SW480 (cell line): ENCODE measurements around the gene CYSTM1.

Experiments
- DNase-seq: peaks from one replicate; pipeline ENCODE4 v3.0.0-alpha.2; 2016; ENCODE audit warnings: low spot score

The CYSTM1 gene

DNA sequence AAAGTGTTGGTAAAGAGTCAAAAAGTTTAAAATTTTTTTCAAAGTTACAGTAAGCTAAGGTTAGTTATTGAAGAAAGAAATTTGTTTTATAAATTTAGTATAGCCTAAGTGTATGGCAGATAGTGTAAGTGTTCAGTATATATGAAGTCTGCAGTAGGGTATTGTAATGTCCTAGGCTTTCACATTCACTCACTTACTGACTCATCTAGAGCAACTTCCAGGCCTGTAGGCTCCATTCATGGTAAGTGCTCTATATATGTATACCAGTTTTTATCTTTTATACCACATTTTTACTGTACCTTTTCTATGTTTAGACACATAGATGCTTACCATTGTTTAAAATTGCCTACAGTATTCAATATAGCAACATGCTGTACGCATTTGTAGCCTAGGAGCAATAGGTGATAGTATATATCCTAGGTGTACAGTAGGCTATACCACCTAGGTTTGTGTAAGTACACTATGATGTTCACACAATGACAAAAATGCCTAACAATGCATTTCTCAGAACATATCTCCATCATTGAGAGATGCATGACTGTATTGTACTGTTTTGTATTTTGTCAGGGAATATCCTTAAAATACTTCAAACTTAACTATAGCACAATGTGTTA, 38.5 kb downstream of the CYSTM1 start:
- no peak for DNase-seq

GRCh38 chr5:140214831-140215230, 39.8 kb downstream of the CYSTM1 start:
- DNase-seq: peak; percentile 66

- DNase-seq: no peak
These were observed 40.3 kb downstream of the CYSTM1 start for GRCh38 chr5:140215276-140215675.

GRCh38 chr5:140216478-140217074, 41.6 kb downstream of the CYSTM1 start:
- DNase-seq: no peak

DNA sequence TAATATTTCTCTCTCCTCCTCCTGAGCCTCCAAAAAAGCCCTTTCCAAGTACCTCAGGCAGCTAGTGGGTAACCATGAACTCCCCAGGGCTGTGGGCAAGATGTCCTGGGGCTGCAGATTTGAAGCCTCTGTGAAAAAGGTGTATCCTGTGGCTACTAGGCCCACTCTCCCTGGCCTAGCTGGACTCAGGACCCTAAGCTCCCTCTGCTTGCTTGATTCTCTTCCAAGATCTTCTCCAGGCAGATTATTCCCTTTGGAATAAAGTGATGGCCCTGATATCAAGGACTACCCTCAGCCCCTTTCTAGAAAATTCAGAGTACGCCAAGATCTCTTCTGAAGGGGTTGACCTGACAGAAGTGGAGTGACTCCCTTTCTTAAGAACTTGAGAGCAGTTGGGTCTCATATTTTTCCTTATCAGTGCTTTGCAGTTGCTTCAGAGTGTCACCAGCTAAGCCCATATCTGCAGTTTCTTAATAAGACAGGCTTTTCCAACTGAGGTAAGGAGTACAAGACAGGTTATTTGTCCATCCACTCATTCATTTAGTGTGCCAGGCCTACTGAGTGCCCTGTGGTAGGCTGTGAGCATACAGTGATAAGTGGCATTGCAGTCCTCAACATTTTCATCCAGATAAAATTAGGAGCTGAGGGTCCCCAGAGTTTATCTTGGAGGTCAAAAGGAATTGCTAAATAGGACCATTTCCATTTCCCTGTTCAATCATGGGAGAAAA, 42.5 kb downstream of the CYSTM1 start:
- no peak for DNase-seq

DNA sequence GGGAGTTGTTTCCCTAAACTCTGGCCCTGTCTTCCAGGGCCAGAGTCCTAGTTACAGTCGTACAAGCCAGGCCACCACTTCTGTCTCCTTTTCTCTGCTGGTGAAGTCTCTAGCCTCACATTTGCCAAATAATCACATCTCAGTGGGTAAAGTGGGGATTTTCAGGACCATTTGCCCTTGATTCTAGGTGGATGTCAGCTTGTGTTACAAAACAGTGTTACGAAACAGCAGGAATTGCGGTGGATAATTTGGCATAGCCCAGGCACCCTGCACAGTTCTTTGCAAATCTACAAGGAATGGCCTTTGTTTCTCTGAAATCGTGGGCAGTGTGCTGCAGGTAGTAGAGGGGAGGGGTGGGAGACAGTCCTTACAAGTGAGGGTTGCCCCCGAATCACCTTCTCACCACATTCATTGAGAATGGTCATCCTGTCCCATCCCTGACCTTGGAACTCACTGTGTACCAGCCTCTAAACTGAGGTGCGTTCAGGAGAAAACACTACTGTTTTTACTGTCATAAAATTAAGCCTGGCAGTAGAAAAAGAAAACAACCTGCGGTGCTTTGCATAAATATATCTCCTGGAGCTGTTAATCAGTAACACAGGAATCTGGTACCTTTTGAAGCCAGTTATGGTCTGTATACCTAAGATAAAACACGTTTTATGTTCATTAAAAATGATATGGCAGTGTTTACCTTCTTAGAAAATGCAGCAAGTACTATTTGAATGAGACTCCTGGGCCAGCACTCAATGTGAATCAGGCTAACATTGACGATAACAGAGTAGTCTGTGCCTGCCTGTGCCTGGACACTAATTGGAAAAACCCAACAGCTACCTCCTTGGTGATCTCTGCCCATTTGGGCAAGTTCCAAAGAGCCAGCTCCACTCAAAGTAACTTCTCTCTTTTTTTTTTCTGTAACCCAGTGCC, 44.3 kb downstream of the CYSTM1 start:
- no peak for DNase-seq

- no peak for DNase-seq
These were observed 45.2 kb downstream of the CYSTM1 start for GRCh38 chr5:140220032-140220697.

DNA sequence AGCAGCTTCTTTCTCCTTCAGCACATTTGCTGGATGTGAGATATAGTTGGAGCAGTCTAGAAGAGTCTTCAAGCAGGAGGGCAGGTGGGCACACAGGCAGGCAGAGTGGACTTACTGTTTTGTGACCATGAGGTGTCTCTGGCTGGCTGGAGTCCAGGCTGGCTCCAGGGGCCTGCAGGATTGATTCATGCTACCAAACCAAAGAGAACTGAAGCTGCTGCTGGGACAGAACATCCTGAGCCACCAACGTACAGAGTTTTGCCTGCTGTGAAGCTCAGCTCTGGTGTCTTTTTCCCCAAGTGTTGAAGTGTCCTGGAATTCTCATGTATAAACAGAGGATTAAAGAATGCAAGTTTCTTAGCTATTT, 45.7 kb downstream of the CYSTM1 start:
- no peak for DNase-seq

DNA sequence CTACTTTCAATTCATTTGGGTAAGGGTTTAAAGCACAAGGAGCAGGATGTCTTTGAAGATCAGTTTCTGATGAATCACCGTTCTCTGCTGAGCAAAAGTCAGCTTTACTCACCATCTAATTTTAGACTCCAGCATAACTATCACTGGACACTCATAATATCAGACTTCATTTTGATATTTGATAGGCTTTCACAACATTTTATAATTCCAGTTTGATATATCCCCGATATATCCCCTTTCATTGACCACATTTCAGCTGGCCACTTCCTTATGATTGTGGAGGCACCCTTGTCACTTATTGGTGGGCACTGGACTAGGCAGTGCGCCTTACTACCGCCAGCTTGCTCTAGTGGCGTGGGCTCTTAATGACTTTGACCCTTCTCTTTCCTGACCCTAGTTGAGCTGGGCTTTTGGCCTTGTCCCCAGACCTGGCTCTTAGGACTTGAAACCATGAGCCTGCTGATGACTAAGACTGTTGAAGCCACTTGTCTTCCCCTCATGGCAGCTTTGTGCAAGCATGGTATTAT, 46.8 kb downstream of the CYSTM1 start:
- peak; percentile 25 for DNase-seq

- no peak for DNase-seq
These were observed 47.4 kb downstream of the CYSTM1 start for GRCh38 chr5:140222416-140222815.

DNA sequence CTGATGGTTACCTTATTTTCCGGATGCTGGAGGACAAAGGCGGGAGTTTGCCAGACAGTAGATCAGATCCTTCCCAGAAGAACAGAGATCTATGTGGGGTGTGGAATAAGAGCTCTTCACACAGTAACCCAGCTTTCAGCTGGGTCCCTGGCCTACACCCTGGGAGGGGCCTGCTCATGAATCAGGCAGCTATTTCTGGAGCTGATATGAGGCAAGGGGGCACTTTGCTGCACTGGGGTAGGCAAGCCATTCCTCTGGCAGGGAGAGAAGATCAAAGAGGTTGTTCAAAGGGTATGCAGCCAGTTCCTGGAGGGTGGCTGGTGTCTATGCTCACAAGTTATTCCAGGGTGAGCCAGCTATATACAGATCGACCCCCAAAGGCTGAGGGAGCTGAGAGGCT, 48.6 kb downstream of the CYSTM1 start:
- peak; percentile 30 for DNase-seq

- no peak for DNase-seq
These were observed 49.7 kb downstream of the CYSTM1 start for GRCh38 chr5:140224658-140225057.

GRCh38 chr5:140225396-140225795, 50.4 kb downstream of the CYSTM1 start:
- no peak for DNase-seq

DNA sequence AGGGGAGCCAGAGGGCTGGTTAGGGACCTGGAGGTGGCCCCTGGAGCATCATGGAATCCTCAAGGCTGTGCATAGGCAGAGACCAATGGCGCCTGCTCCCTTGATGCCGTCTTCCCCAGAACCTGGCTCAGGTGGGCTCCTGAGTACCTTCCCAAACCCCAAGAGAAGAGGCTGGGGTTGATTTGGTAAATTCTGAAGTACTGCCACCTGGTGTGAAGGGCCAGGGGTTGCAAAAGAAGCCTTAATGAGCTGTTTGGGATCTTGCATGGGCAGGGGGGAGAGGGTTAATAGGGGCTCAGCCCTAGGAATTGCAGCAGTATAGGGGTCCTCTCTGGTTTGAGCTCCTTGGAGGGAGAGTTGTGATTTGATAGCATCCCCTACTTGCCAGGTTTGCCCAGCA, 52.1 kb downstream of the CYSTM1 start:
- no peak for DNase-seq

- no peak for DNase-seq
These were observed 53.4 kb downstream of the CYSTM1 start for GRCh38 chr5:140228364-140228837.

DNA sequence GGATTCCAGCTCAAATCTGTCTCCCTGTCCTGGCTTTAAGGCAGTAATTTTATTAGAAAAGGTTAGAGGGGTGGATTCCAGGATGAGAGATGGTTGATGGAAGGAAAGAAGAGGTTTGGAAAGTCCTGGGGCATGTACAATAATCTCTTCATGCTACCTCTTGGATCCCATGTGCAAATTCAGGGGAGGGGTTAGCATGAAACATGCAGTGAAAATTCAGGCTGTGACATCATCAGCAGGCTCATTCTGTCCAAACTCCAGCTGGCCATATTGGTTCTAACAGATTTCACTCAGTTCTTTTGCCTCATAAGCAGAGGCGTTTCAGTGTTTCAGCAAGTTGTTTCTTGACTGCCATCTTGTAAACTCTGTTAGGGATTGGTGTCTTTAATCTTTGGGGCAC, 55.4 kb downstream of the CYSTM1 start:
- DNase-seq: no peak

DNA sequence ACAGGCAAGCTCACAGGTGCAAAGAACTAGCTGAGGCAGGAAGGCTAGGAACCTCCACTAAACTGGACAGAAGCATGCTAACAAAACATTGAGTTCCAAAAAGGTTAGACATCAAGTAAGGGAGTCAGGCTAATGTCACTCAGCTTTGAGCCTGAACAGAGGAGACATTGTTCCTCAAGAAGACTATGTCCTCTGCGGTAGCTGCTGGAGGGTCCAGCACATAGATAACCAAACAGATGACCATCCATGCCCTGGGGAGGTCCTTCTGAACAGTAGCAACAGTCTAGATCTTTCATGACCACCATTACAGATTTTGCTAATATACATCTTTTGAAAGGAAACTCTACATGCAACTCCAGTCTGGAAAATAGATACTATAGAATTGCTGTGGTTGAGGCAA, 57.7 kb downstream of the CYSTM1 start:
- DNase-seq: no peak

GRCh38 chr5:140234377-140234989, 59.5 kb downstream of the CYSTM1 start:
- no peak for DNase-seq

DNA sequence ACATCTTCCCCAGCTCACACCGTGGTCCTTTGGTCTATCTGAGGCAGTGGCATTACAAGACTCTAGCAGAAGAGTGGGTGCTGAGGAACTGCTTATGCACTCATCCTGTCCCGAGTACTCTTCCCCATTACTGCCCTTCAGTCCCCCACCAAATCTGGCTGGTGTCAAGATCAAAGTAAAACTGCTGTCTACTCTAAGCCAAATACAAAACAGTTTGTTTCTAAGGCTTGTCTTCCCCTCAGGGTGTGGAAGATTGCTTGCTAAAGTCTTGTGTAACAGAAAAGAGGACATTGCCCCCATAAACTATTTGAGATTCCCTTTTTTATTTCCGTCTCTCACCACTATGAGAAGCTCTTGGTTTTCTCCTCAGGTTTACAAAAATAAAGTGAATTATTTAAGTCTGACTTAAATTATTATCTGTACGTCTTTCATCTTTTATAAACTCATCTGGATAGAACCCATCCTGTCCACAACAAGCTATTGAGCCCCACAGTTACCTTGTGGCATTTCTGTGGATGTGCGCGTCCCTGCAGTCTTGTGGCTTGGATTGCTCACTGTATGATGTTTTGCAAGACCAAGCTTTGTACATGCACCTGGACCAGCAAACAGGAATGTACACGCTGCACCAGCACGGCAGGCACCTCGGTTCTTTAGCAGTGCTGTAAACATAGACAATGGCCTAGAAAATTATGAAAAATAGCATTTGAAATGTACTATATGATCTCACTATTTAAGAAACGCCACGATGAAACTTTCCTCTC, 61.0 kb downstream of the CYSTM1 start:
- no peak for DNase-seq

DNA sequence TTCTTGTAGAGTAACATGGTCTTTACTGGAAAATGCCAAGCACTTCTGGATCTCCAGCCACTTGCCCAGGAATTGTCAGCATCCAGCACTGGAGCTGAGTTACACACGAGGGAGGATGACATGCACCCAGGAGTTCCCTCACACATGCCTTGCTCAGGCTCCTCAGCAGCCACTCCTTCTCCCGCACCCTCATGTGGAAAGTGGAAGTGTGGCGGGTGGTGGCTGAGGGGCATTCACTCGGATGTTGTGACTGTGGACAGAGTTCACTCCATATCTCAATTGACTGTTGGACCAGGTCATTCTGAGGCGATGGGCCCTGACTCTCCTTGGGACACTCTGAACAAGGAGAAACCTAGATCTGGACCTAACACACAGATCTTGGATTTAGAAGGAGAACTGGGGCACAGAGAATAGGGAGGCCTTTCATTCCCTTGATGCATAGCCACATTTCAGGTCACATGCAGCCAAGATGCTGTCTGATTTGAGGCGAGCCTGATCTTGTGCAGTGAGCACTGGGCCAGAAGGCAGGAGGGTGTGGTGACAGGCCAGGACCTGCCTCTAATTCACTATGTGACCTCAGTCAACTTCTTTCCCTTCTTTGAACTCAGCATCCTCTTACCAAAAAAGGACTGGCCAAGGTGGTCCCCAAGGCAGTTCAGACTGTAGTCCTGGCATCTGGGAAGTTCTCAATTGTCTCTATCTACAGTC, 62.1 kb downstream of the CYSTM1 start:
- DNase-seq: no peak
